Testis (tissue), 2 donors: ENCODE results near the gene LHX4.

Source experiments
- CTCF ChIP-seq, 3 experiments: fragments of 450-650 bp in 2 of 3; fragments of 200-600 bp in 1 of 3; sonication (generic) in 1 of 3; IDR thresholded peaks; one replicate each; pipeline ENCODE4 v1.5.1; 2016 to 2019; ENCODE audit warnings: antibody characterized with exemption in 3 of 3, mild to moderate bottlenecking in 2 of 3, moderate library complexity in 1 of 3
- POLR2A ChIP-seq: fragments of 450-650 bp; IDR thresholded peaks from one replicate; pipeline ENCODE4 v1.6.1; 2017; ENCODE audit warnings: antibody characterized with exemption, mild to moderate bottlenecking, moderate library complexity

GRCh38 chr1:180258290-180258689 lies 28.2 kb downstream of the LHX4 start:
- TF ChIP-seq CTCF (IDR thresholded peaks at IDR 0.05), result no peak
- no peak for TF ChIP-seq POLR2A
